HepG2 (cell line): ENCODE results near the gene TENM3. TPM values are rescaled to one million over a fixed set of nuclear protein-coding genes. Genes with fewer than 3 reads are reported as not detected.

Experiments used
- ATAC-seq: fragments of 200-7000 bp; cut with Tn5 transposase; 3 replicates; pipeline ENCODE4 v1.9.1; 2020; ENCODE audit warnings: mild to moderate bottlenecking, moderate library complexity
- BruUV-seq: library from RNA; stranded (reverse); fragments of 400-500 nt; replicated peaks from 2 replicates; lab custom pipeline; 2021; lab: Mats Ljungman, UMichigan
- CTCF ChIA-PET: fragments of 300-600 bp; formaldehyde crosslinking; extraction: SDS; loops from one replicate; lab custom pipeline; 2021; ENCODE audit warnings: low total read pairs, inconsistent platforms, low intra/inter-chr PET ratio; lab: Yijun Ruan, JAX
- POLR2A ChIA-PET: fragments of 350-600 bp; sonication (Branson Sonifier 250); formaldehyde crosslinking; loops from one replicate; lab custom pipeline; 2020; ENCODE audit warnings: antibody characterized with exemption, inconsistent platforms; lab: Yijun Ruan, JAX
- DNase-seq: peaks from one replicate; pipeline ENCODE4 v3.0.0-alpha.2; 2015; ENCODE audit warnings: low spot score
- FAIRE-seq: peaks from 3 replicates; lab custom pipeline; 2011; peaks lifted over from hg19 to GRCh38; lab: Jason Lieb, UNC
- H2AFZ ChIP-seq: one replicate; pipeline ENCODE4 v1.6.1; 2011; ENCODE audit warnings: low read length, inconsistent platforms
- H3K27ac ChIP-seq: fragments of 300-600 bp; 3 replicates; pipeline ENCODE4 v1.8.0; 2011; ENCODE audit warnings: mixed run types, mild to moderate bottlenecking, mixed read lengths, low read length, inconsistent platforms; ENCODE audit not compliant: insufficient read depth; ENCODE audit errors: extremely low read length
- H3K27me3 ChIP-seq, 2 experiments: fragments of 200-600 bp in 1 of 2; 2 replicates in 1 of 2; 3 replicates in 1 of 2; pipeline versions ENCODE4 v1.6.0 to v1.8.0; 2011; ENCODE audit warnings: low read length in 2 of 2, mild to moderate bottlenecking in 2 of 2, moderate library complexity in 2 of 2, inconsistent platforms in 1 of 2; ENCODE audit not compliant: insufficient read depth in 2 of 2, control insufficient read depth in 1 of 2
- H3K36me3 ChIP-seq, 2 experiments: fragments of 200-600 bp in 1 of 2; replicated peaks in 1 of 2; 2 replicates in 1 of 2; 3 replicates in 1 of 2; pipeline versions ENCODE4 v1.5.1 to v1.8.0; 2011; ENCODE audit warnings: low read length in 2 of 2, inconsistent platforms in 1 of 2; ENCODE audit not compliant: insufficient read depth in 2 of 2, control insufficient read depth in 1 of 2
- H3K4me1 ChIP-seq: 2 replicates; pipeline ENCODE4 v1.5.1; 2012; ENCODE audit warnings: low read length, inconsistent platforms; ENCODE audit not compliant: insufficient read depth
- H3K4me2 ChIP-seq: 2 replicates; pipeline ENCODE4 v1.6.0; 2011; ENCODE audit warnings: low read depth, low read length, inconsistent platforms
- H3K4me3 ChIP-seq, 3 experiments: fragments of 200-600 bp in 1 of 3; sonication (generic), shearing (Covaris generic) in 1 of 3; replicated peaks in 1 of 3; 2 replicates each; pipeline ENCODE4 v1.5.1; 2011 to 2016; ENCODE audit warnings: low read length in 3 of 3, inconsistent platforms in 2 of 3, low read depth in 2 of 3, mild to moderate bottlenecking in 2 of 3, control low read depth in 1 of 3, mixed read lengths in 1 of 3; ENCODE audit not compliant: insufficient read depth in 1 of 3
- H3K79me2 ChIP-seq: one replicate; pipeline ENCODE4 v1.6.1; 2011; ENCODE audit warnings: low read length, inconsistent platforms; ENCODE audit not compliant: insufficient read depth
- H3K9ac ChIP-seq: 2 replicates; pipeline ENCODE4 v1.6.0; 2011; ENCODE audit warnings: mild to moderate bottlenecking, low read depth, low read length, inconsistent platforms; ENCODE audit not compliant: insufficient read depth
- H3K9me3 ChIP-seq: 2 replicates; pipeline ENCODE4 v1.5.1; 2012; ENCODE audit warnings: mild to moderate bottlenecking, low read length
- H4K20me1 ChIP-seq: 2 replicates; pipeline ENCODE4 v1.6.0; 2011; ENCODE audit warnings: inconsistent platforms, mild to moderate bottlenecking, low read length, moderate library complexity; ENCODE audit not compliant: insufficient read depth
- AGO1 ChIP-seq: fragments of 200-400 bp; formaldehyde crosslinking; IDR thresholded peaks from 2 replicates; pipeline ENCODE4 v1.6.1; 2017; ENCODE audit warnings: mild to moderate bottlenecking, low read depth, low read length, moderate library complexity; ENCODE audit not compliant: poor library complexity, severe bottlenecking
- ARID2 ChIP-seq: sonication (generic); formaldehyde crosslinking; IDR thresholded peaks from 2 replicates; pipeline ENCODE4 v1.8.1; 2022; ENCODE audit warnings: mild to moderate bottlenecking, missing genetic modification reagents, borderline replicate concordance
- ARNT ChIP-seq: fragments of 450-650 bp; IDR thresholded peaks from 2 replicates; pipeline ENCODE4 v1.6.1; 2017
- DMAP1 ChIP-seq: IDR thresholded peaks from 2 replicates; pipeline ENCODE4 v1.6.1; 2016
- FOXO1 ChIP-seq: sonication (generic); formaldehyde crosslinking; IDR thresholded peaks from 2 replicates; pipeline ENCODE4 v1.4.0; 2020; ENCODE audit warnings: missing genetic modification reagents
- HOMEZ ChIP-seq: IDR thresholded peaks from 2 replicates; pipeline ENCODE4 v1.6.1; 2016; ENCODE audit warnings: low read depth
- KDM3A ChIP-seq: IDR thresholded peaks from 2 replicates; pipeline ENCODE4 v1.6.1; 2018; ENCODE audit warnings: low read depth, missing compliant biosample characterization
- MIER3 ChIP-seq: IDR thresholded peaks from 2 replicates; pipeline ENCODE4 v1.6.1; 2016; ENCODE audit warnings: missing compliant biosample characterization, borderline replicate concordance
- MLX ChIP-seq: IDR thresholded peaks from 2 replicates; pipeline ENCODE4 v1.6.1; 2016
- PHF21A ChIP-seq: sonication (generic); formaldehyde crosslinking; IDR thresholded peaks from 2 replicates; pipeline ENCODE4 v1.5.0; 2020; ENCODE audit warnings: mild to moderate bottlenecking, missing genetic modification reagents
- RXRB ChIP-seq: IDR thresholded peaks from 2 replicates; pipeline ENCODE4 v1.6.1; 2016; ENCODE audit warnings: borderline replicate concordance, missing genetic modification reagents, missing compliant biosample characterization
- SMYD3 ChIP-seq: sonication (generic); formaldehyde crosslinking; IDR thresholded peaks from 2 replicates; pipeline ENCODE4 v1.8.1; 2023; ENCODE audit warnings: mild to moderate bottlenecking, missing genetic modification reagents
- ZBTB37 ChIP-seq: sonication (generic); formaldehyde crosslinking; IDR thresholded peaks from 2 replicates; pipeline ENCODE4 v1.4.0; 2020; ENCODE audit warnings: mild to moderate bottlenecking, missing genetic modification reagents
- ZFP36 ChIP-seq: fragments of 150-350 bp; IDR thresholded peaks from 2 replicates; pipeline ENCODE4 v1.6.1; 2018; ENCODE audit warnings: borderline replicate concordance, low read length, low read depth; ENCODE audit not compliant: partially characterized antibody
- ZNF564 ChIP-seq: sonication (generic); formaldehyde crosslinking; IDR thresholded peaks from 2 replicates; pipeline ENCODE4 v1.8.1; 2023; ENCODE audit warnings: mild to moderate bottlenecking, missing genetic modification reagents
- ZNF720 ChIP-seq: sonication (generic); formaldehyde crosslinking; IDR thresholded peaks from 2 replicates; pipeline ENCODE4 v1.4.0; 2020; ENCODE audit warnings: missing genetic modification reagents
- ZSCAN9 ChIP-seq: IDR thresholded peaks from 2 replicates; pipeline ENCODE4 v1.6.1; 2016; ENCODE audit warnings: borderline replicate concordance
- WGBS: methylation state at CpG from one replicate; pipeline ENCODE4 v1.1.6; 2017; ENCODE audit warnings: low lambda C conversion rate; 5-methylcytosine and 5-hydroxymethylcytosine counted together
- in situ Hi-C: cut with HindIII; loops from 2 replicates; pipeline ENCODE4 v1.10.0; 2017; ENCODE audit warnings: low pct_unique_long_range_greater_than_20kb; ENCODE audit not compliant: extremely low pct_ligation_motif_present
- intact Hi-C: fragments of 100-400 bp; cut with micrococcal nuclease; formaldehyde crosslinking; loops from one replicate; pipeline ENCODE4 v1.10.0; 2022; ENCODE audit not compliant: unreplicated experiment
- polyA plus RNA-seq, 8 experiments: library from polyadenylated mRNA; depleted of rRNA in 3 of 8; stranded (reverse) in 7 of 8; unstranded in 1 of 8; fragments of >200 nt; fragmentation: Illumina TruSeq in 4 of 8; extraction: Trizol in 4 of 8; gene quantifications; 2 replicates each; pipeline versions ENCODE4 v1.2.1 to v1.2.3, GENCODE V29; 2011 to 2016; ENCODE audit warnings: low read depth in 4 of 8, missing spikeins in 1 of 8, mixed read lengths in 1 of 8; ENCODE audit not compliant: insufficient read depth in 1 of 8
- total RNA-seq, 5 experiments: library from RNA; depleted of rRNA; stranded (reverse); fragments of >200 nt; fragmentation: Illumina TruSeq; extraction: Trizol; gene quantifications; 2 replicates each; pipeline ENCODE4 v1.2.3, GENCODE V29; 2016; ENCODE audit warnings: low read depth in 1 of 5

Gene TENM3
- total and polyA plus RNA-seq, 2 of the 13 experiments (the other 11 are each of a cell fraction or from before 2014, with no cell fraction given): 0.04 TPM; not detected in 1

- FAIRE-seq: no peak
- H3K36me3 ChIP-seq: no peaks in the 10 kb centered on the region
- POLR2A ChIA-PET: no interaction called here
- no peak overlapping the region for H3K4me2 ChIP-seq
- intact Hi-C loops: no loop called here
- no peaks in the 10 kb centered on the region for H3K9me3 ChIP-seq
- H3K9ac ChIP-seq: no peak overlapping the region
- H3K27me3 ChIP-seq: peaks cover 2 to 3% of the 10 kb centered on the region in 2 experiments; a peak in 3 of 5 replicates
- H2AFZ ChIP-seq: no peak overlapping the region
- in situ Hi-C loops: no loop called here
- peaks cover 9% of the 10 kb centered on the region for H3K4me1 ChIP-seq
- H4K20me1 ChIP-seq: no peaks in the 10 kb centered on the region
- H3K27ac ChIP-seq: no peak overlapping the region
- no peak for DNase-seq
- CTCF ChIA-PET: no interaction called here
- WGBS: 5% methylated on average over 7 of the region's 7 CpGs
- TF ChIP-seq MIER3 (CRISPR knock-in tag) (no peak), ARNT (no peak), FOXO1 (CRISPR knock-in tag) (no peak), RXRB (CRISPR knock-in tag) (no peak), ZBTB37 (no peak), PHF21A (CRISPR knock-in tag) (no peak), DMAP1 (CRISPR knock-in tag) (no peak)
- no peaks in the 10 kb centered on the region for H3K79me2 ChIP-seq
- H3K4me3 ChIP-seq: no peak overlapping the region
- no peak for ATAC-seq
- no TSS peak for BruUV-seq
These were observed 523.0 kb downstream of the TENM3 start for GRCh38 chr4:182765987-182766856.

GRCh38 chr4:182766857-182767250, 523.7 kb downstream of the TENM3 start:
- intact Hi-C loops: no loop called here
- no TSS peak for BruUV-seq
- 47% methylated on average over 5 of the region's 5 CpGs for WGBS
- no peaks in the 10 kb centered on the region for H4K20me1 ChIP-seq
- DNase-seq: no peak
- H3K79me2 ChIP-seq: no peaks in the 10 kb centered on the region
- ChIA-PET CTCF (no interaction called here), POLR2A (no interaction called here)
- H3K4me3 ChIP-seq: no peak overlapping the region
- H3K27ac ChIP-seq: no peak overlapping the region
- in situ Hi-C loops: no loop called here
- no peak overlapping the region for H2AFZ ChIP-seq
- no peak overlapping the region for H3K9ac ChIP-seq
- ATAC-seq: no peak
- H3K27me3 ChIP-seq: peaks cover 2 to 3% of the 10 kb centered on the region in 2 experiments; a peak in 3 of 5 replicates
- no peaks in the 10 kb centered on the region for H3K36me3 ChIP-seq
- H3K9me3 ChIP-seq: no peaks in the 10 kb centered on the region
- no peak for FAIRE-seq
- peaks cover 13% of the 10 kb centered on the region for H3K4me1 ChIP-seq
- H3K4me2 ChIP-seq: no peak overlapping the region
- TF ChIP-seq HOMEZ (CRISPR knock-in tag) (no peak), ZFP36 (no peak), ZNF720 (CRISPR knock-in tag) (no peak), ARID2 (CRISPR knock-in tag) (no peak), MLX (no peak), SMYD3 (CRISPR knock-in tag) (no peak), KDM3A (CRISPR knock-in tag) (no peak), ZNF564 (CRISPR knock-in tag) (no peak), ZSCAN9 (CRISPR knock-in tag) (no peak), AGO1 (no peak)
